Lower leg skin (tissue), 3 donors: ENCODE data around the gene ARX.

Source experiments
- POLR2A ChIP-seq, 2 donors: fragments of 450-650 bp; IDR thresholded peaks; one replicate each; pipeline ENCODE4 v1.6.1; 2016 to 2017; ENCODE audit warnings: antibody characterized with exemption in 2 of 2, mild to moderate bottlenecking in 1 of 2, moderate library complexity in 1 of 2
- TF ChIP-seq, protein P1 (sequence below), 3 donors: fragments of 450-650 bp; IDR thresholded peaks; one replicate each; pipeline ENCODE4 v1.5.1; 2016; ENCODE audit warnings: antibody characterized with exemption in 3 of 3, mild to moderate bottlenecking in 3 of 3, moderate library complexity in 2 of 3

GRCh38 chrX:25009407-25009806 is 6.4 kb downstream of the ARX start:
- TF ChIP-seq POLR2A (IDR thresholded peaks at IDR 0.05): no peak
- TF ChIP-seq, protein P1, sequence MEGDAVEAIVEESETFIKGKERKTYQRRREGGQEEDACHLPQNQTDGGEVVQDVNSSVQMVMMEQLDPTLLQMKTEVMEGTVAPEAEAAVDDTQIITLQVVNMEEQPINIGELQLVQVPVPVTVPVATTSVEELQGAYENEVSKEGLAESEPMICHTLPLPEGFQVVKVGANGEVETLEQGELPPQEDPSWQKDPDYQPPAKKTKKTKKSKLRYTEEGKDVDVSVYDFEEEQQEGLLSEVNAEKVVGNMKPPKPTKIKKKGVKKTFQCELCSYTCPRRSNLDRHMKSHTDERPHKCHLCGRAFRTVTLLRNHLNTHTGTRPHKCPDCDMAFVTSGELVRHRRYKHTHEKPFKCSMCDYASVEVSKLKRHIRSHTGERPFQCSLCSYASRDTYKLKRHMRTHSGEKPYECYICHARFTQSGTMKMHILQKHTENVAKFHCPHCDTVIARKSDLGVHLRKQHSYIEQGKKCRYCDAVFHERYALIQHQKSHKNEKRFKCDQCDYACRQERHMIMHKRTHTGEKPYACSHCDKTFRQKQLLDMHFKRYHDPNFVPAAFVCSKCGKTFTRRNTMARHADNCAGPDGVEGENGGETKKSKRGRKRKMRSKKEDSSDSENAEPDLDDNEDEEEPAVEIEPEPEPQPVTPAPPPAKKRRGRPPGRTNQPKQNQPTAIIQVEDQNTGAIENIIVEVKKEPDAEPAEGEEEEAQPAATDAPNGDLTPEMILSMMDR (IDR thresholded peaks at IDR 0.05): no peak
